NB4 (cell line): Measurements from ENCODE around the gene DNAJB12.

ENCODE experiments used
- DNase-seq: peaks from one replicate; pipeline ENCODE4 v3.0.0; 2010; ENCODE audit warnings: low read depth
- H3K4me3 ChIP-seq: one replicate; pipeline ENCODE4 v1.5.1; 2011; ENCODE audit warnings: mild to moderate bottlenecking, low read depth, low read length, moderate library complexity
- MYC ChIP-seq: IDR thresholded peaks from 2 replicates; pipeline ENCODE4 v1.6.1; 2011; ENCODE audit warnings: low read depth, low read length
- POLR2A ChIP-seq: IDR thresholded peaks from 2 replicates; pipeline ENCODE4 v1.6.1; 2011; ENCODE audit warnings: mild to moderate bottlenecking; ENCODE audit not compliant: insufficient read length; ENCODE audit errors: extremely low read depth
- TF ChIP-seq, protein P1 (sequence below): IDR thresholded peaks from 2 replicates; pipeline ENCODE4 v1.6.1; 2011; ENCODE audit warnings: low read depth, low read length
- TF ChIP-seq, protein P2 (sequence below): IDR thresholded peaks from one replicate; pipeline ENCODE4 v1.5.1; 2012; ENCODE audit warnings: low read depth, low read length

DNAJB12 gene

DNA sequence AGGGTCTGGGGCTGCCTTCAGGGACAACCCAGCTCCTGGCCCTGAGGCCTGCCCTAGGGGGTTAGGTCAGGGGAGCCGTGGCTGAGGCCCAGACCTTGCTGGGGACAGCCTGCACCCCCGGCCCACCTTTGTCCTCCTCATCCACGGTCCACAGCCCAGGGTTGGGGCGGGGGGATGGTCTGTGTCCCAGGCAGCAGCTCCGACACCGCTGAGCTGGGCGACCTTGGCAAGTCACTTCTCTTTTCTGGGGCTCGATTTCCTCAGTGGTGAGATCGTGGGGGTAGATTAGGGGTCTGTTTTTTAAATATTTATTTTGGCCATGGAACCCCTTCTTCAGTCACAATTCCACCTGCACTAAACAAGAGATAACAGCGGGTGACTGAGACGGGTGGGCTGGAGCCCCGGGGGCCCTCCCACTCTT, 30.9 kb downstream of the DNAJB12 start:
- H3K4me3 ChIP-seq, result no peak overlapping the region
- DNase-seq, result peak; percentile 81
- TF ChIP-seq, protein P1, sequence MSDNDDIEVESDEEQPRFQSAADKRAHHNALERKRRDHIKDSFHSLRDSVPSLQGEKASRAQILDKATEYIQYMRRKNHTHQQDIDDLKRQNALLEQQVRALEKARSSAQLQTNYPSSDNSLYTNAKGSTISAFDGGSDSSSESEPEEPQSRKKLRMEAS, result 0 out of 2 replicates have a peak, but pooled peaks have one; percentile 14
- TF ChIP-seq MYC, result no peak
- no peak for TF ChIP-seq POLR2A
- TF ChIP-seq, protein P2, sequence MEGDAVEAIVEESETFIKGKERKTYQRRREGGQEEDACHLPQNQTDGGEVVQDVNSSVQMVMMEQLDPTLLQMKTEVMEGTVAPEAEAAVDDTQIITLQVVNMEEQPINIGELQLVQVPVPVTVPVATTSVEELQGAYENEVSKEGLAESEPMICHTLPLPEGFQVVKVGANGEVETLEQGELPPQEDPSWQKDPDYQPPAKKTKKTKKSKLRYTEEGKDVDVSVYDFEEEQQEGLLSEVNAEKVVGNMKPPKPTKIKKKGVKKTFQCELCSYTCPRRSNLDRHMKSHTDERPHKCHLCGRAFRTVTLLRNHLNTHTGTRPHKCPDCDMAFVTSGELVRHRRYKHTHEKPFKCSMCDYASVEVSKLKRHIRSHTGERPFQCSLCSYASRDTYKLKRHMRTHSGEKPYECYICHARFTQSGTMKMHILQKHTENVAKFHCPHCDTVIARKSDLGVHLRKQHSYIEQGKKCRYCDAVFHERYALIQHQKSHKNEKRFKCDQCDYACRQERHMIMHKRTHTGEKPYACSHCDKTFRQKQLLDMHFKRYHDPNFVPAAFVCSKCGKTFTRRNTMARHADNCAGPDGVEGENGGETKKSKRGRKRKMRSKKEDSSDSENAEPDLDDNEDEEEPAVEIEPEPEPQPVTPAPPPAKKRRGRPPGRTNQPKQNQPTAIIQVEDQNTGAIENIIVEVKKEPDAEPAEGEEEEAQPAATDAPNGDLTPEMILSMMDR, result no peak

DNA sequence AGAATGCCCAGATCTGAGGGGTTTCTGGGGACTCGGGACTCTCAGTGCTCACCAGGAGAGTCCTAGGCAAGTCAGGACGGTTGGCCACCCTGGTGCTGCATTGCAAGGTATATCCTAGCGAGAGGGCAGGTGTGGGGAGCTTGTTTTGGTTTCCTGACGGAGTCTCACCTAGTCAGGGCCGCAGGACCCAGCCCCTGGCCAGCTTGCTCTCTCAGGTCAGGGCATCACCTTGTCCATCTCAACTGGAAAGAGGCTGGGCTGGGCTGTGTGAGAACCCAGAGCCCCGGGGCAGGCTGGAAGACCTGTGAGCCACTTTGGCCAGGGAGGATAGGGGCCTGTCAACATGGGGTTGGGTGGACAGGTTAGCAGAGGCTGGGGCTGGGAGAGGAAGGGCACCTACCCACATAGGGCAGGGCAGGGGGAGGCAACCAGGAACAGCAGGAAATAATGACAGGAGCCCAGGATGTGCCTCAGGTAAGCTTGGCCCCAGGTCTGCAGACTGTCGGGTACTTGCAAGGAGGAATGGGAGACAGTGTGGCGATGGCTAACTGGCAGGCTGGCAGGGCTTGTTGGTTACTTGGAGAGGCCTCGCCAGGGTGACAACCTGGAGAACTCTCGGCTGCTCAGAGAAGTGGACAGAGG, 31.5 kb downstream of the DNAJB12 start:
- TF ChIP-seq MYC (no peak), POLR2A (no peak)
- TF ChIP-seq, protein P2, result no peak
- TF ChIP-seq, protein P1, result no peak
- DNase-seq, result peak; percentile 7
- no peak overlapping the region for H3K4me3 ChIP-seq

DNA sequence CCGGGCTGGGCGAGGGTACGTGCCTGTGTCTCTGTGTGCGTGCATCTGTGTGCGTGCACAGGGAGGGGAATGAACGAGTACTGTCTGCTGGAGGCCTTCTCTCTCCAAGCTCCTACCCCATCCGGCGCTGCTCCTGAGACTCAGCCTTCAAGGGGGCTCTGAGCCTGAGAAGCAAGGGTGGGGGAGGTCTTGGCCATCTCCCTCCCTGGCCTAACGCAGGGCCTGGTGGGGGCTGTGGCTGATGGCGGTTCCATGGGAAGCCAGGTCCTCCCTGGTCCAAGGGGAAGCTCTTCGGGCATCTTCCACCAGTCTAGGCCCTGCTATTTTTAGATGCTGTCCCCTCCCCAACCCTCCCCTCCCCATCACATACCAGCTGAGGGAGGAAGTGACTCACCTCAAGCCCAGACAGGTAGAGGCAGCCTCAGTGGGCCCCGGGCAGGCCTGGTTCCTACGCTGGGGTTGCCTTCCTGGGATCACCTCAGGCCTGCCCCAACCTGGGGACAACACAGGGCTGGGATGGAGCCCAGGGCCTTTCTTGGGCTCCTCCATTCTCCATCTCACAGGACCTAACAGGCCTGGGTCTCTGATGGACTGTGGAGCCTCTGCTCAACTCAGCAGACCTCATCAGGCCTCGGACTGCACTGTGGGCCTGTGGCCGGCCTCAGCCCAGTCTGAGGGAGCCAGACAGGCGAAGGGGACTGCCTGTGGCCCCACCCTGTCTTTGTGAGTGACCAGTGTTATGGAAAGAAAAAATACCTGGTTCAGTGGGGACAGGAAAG, 32.2 kb downstream of the DNAJB12 start:
- TF ChIP-seq, protein P1, result no peak
- TF ChIP-seq, protein P2, result no peak
- TF ChIP-seq POLR2A, result no peak
- TF ChIP-seq MYC, result no peak
- DNase-seq, result no peak
- no peak overlapping the region for H3K4me3 ChIP-seq

DNA sequence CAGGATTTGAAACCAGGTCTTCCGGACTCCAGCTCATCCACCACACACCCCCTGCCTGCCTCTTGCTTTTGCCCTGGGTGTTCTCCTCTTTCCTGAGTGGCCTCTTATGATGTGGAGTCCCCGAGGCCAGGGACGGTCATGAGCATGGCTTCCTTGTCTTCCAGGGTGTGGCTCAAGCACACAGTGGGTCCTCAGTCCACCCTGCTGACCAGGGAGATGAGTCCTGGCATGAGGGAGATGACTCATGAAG, 32.8 kb downstream of the DNAJB12 start:
- DNase-seq, result no peak
- no peak overlapping the region for H3K4me3 ChIP-seq
- TF ChIP-seq, protein P1, result no peak
- TF ChIP-seq POLR2A, result no peak
- TF ChIP-seq MYC, result no peak
- TF ChIP-seq, protein P2, result no peak

DNA sequence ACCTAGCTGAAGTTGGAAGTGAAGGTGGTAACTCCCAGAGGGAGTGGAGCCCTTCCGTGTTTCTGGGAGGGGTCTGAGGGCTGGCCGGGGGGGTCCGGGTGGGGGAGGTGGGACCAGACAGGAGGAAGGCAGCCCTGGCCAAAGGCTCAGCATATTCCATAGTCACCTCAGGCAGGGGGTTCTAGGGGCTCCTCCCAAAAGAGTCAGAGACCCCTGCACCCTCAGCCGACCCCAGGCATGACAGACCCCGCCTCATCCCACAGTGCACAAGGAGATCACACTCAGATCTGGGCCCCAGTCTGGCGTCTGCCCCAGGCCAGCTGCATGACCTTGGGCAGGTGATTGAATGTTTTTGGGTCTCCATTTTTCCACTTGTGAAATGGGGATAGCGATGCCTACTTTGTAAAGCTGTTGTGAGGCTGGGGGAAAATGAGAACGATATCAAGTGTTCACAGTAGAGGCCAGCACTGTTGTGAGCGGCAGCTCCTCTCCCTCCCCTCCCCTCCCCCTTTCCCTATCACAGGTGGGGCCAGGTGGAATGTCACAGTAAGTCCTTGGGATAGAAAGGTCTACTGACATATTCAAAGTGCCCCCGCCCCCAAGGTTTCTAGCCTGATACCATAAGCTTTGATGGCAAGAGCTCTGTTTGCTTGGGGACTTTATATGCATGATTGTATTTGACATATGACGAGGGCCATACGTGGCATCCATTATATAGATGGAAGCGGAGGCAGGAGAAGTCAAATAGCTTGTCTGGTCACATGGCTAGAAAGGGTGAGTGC, 33.3 kb downstream of the DNAJB12 start:
- TF ChIP-seq, protein P1, result no peak
- TF ChIP-seq MYC, result no peak
- peak overlapping the region; percentile 12 for H3K4me3 ChIP-seq
- no peak for DNase-seq

DNA sequence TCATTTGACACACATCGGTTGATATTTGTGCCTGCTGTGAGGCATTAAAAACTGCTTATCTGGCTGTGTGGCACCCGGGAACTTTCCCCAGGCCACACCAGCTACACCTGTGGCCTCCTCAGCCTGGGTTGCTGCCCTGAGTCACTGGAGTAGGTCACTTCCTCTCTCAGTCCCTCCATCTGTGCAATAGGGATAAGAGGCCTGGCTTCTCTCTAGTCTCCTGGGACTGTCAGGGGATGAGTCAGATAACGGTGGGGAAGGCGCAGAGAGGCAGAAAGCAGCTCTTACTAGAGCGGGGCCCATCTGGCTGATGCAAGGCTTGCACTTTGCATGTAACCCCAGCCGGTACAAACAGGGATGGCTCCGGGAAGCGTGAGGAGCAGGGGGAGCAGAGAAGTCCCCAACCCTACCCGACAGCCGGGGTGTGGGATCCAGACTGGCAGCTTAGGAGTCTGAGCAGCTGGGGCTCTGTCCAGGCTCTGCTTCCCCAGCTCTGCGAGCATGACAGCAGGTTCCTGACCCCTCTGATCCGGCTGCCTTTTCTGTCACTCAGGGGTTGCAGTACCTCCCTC, 34.0 kb downstream of the DNAJB12 start:
- H3K4me3 ChIP-seq, result peak overlapping the region; percentile 50
- DNase-seq, result peak; percentile 100
- TF ChIP-seq POLR2A, result peak; percentile 44
- TF ChIP-seq, protein P2, result no peak
- TF ChIP-seq MYC, result peak; percentile 97
- TF ChIP-seq, protein P1, result peak; percentile 89
